Ovary (tissue), 3 donors: Measurements from ENCODE around the gene FBXL17.

ENCODE experiments used
- EP300 ChIP-seq: sonication (generic); formaldehyde crosslinking; IDR thresholded peaks from one replicate; pipeline ENCODE4 v1.6.1; 2017; ENCODE audit warnings: antibody characterized with exemption
- POLR2A ChIP-seq: fragments of 450-650 bp; IDR thresholded peaks from one replicate; pipeline ENCODE4 v1.6.1; 2017; ENCODE audit warnings: antibody characterized with exemption, mild to moderate bottlenecking, moderate library complexity
- TF ChIP-seq, protein P1 (sequence below), 3 donors: fragments of 450-650 bp in 2 of 3; fragments of 200-600 bp in 1 of 3; IDR thresholded peaks; one replicate each; pipeline versions ENCODE4 v1.5.1 to v1.8.0; 2016 to 2022; ENCODE audit warnings: antibody characterized with exemption in 3 of 3, mild to moderate bottlenecking in 1 of 3
- donor health status: DM: no; HTN: no; CAD: no.

DNA sequence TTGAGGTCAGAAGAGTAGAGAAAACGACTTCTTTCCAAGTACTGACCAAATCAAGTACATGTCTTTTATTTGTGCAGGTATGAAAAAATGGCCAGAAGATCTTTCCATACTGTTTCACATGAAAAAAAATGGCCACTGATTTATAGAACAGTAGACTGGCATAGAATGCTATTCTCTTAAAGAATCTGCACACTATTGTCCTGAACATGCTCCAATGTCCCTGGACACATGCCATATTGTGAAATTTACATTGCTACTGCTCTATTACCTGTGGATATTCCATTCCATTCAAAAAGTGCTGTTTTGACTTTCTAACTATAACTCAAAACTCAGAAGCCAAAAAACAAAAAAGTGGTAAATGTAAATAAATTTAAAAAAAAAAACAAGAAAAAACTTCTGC is 60.6 kb downstream of the FBXL17 start:
- TF ChIP-seq, protein P1, sequence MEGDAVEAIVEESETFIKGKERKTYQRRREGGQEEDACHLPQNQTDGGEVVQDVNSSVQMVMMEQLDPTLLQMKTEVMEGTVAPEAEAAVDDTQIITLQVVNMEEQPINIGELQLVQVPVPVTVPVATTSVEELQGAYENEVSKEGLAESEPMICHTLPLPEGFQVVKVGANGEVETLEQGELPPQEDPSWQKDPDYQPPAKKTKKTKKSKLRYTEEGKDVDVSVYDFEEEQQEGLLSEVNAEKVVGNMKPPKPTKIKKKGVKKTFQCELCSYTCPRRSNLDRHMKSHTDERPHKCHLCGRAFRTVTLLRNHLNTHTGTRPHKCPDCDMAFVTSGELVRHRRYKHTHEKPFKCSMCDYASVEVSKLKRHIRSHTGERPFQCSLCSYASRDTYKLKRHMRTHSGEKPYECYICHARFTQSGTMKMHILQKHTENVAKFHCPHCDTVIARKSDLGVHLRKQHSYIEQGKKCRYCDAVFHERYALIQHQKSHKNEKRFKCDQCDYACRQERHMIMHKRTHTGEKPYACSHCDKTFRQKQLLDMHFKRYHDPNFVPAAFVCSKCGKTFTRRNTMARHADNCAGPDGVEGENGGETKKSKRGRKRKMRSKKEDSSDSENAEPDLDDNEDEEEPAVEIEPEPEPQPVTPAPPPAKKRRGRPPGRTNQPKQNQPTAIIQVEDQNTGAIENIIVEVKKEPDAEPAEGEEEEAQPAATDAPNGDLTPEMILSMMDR (IDR thresholded peaks at IDR 0.05): no peak
- TF ChIP-seq POLR2A: no peak
- TF ChIP-seq EP300: no peak
